Mesenchymal stem cell (in vitro differentiated cells and primary cell): ENCODE results near the gene PP2D1.

Experiments used
- DNase-seq: peaks from one replicate; pipeline ENCODE4 v3.0.0-alpha.2; 2013
- H2AFZ ChIP-seq: one replicate; pipeline ENCODE4 v1.6.1; 2013; ENCODE audit warnings: low read depth, mild to moderate bottlenecking, control low read depth, inconsistent platforms, low read length, moderate library complexity
- H2AK5ac ChIP-seq: 2 replicates; pipeline ENCODE4 v1.6.1; 2013; ENCODE audit warnings: low read length, moderate library complexity, mild to moderate bottlenecking, inconsistent platforms; ENCODE audit not compliant: severe bottlenecking
- H2BK120ac ChIP-seq: one replicate; pipeline ENCODE4 v1.6.1; 2013; ENCODE audit warnings: low read depth, mild to moderate bottlenecking, inconsistent platforms, low read length, moderate library complexity
- H2BK12ac ChIP-seq, 2 experiments: one replicate each; pipeline ENCODE4 v1.6.1; 2013; ENCODE audit warnings: inconsistent platforms in 2 of 2, low read length in 2 of 2, mild to moderate bottlenecking in 2 of 2, moderate library complexity in 2 of 2, control low read depth in 1 of 2
- H2BK15ac ChIP-seq: one replicate; pipeline ENCODE4 v1.6.1; 2013; ENCODE audit warnings: mild to moderate bottlenecking, low read depth, inconsistent platforms; ENCODE audit not compliant: poor library complexity, severe bottlenecking
- H2BK5ac ChIP-seq: 2 replicates; pipeline ENCODE4 v1.6.1; 2013; ENCODE audit warnings: low read depth, mild to moderate bottlenecking, low read length, control low read depth, inconsistent platforms; ENCODE audit not compliant: poor library complexity, severe bottlenecking
- H3K14ac ChIP-seq, 2 experiments: one replicate each; pipeline ENCODE4 v1.6.1; 2013; ENCODE audit warnings: inconsistent platforms in 2 of 2, low read length in 2 of 2, control low read depth in 1 of 2, mild to moderate bottlenecking in 1 of 2, moderate library complexity in 1 of 2
- H3K18ac ChIP-seq, 2 experiments: one replicate each; pipeline ENCODE4 v1.6.1; 2013; ENCODE audit warnings: inconsistent platforms in 2 of 2, low read length in 2 of 2, control low read depth in 1 of 2, low read depth in 1 of 2, mild to moderate bottlenecking in 1 of 2
- H3K23ac ChIP-seq, 2 experiments: one replicate each; pipeline ENCODE4 v1.6.1; 2013; ENCODE audit warnings: inconsistent platforms in 2 of 2, low read length in 2 of 2, mild to moderate bottlenecking in 2 of 2, moderate library complexity in 2 of 2, control low read depth in 1 of 2
- H3K27ac ChIP-seq: 2 replicates; pipeline ENCODE4 v1.5.1; 2013; ENCODE audit warnings: mild to moderate bottlenecking, moderate library complexity, low read length, control low read depth, inconsistent platforms; ENCODE audit not compliant: poor library complexity, severe bottlenecking
- H3K27me3 ChIP-seq, 2 experiments: 2 replicates each; pipeline versions ENCODE4 v1.6.1 to v1.7.0; 2013; ENCODE audit warnings: low read length in 2 of 2, mild to moderate bottlenecking in 2 of 2, moderate library complexity in 2 of 2, control low read depth in 1 of 2, inconsistent platforms in 1 of 2; ENCODE audit not compliant: control insufficient read depth in 1 of 2, insufficient read depth in 1 of 2
- H3K36me3 ChIP-seq, 2 experiments: 2 replicates each; pipeline versions ENCODE4 v1.6.1 to v1.7.0; 2013; ENCODE audit warnings: low read length in 2 of 2, control low read depth in 1 of 2, inconsistent platforms in 1 of 2, low read depth in 1 of 2, mild to moderate bottlenecking in 1 of 2; ENCODE audit not compliant: insufficient read depth in 2 of 2, control insufficient read depth in 1 of 2
- H3K4ac ChIP-seq, 2 experiments: one replicate each; pipeline ENCODE4 v1.6.1; 2013; ENCODE audit warnings: inconsistent platforms in 2 of 2, low read length in 2 of 2, mild to moderate bottlenecking in 2 of 2, moderate library complexity in 2 of 2, control low read depth in 1 of 2, low read depth in 1 of 2
- H3K4me1 ChIP-seq: 2 replicates; pipeline ENCODE4 v1.6.1; 2013; ENCODE audit warnings: low read depth, low read length, control low read depth; ENCODE audit not compliant: control insufficient read depth, insufficient read depth
- H3K4me2 ChIP-seq: 2 replicates; pipeline ENCODE4 v1.6.1; 2013; ENCODE audit warnings: low read length, mild to moderate bottlenecking, inconsistent platforms; ENCODE audit not compliant: poor library complexity, severe bottlenecking
- H3K4me3 ChIP-seq, 2 experiments: 2 replicates each; pipeline versions ENCODE4 v1.5.1 to v1.7.0; 2013; ENCODE audit warnings: low read length in 2 of 2, mild to moderate bottlenecking in 2 of 2, control low read depth in 1 of 2, low read depth in 1 of 2; ENCODE audit not compliant: insufficient read depth in 1 of 2
- H3K79me1 ChIP-seq: replicated peaks from 2 replicates; pipeline ENCODE4 v1.6.1; 2013; ENCODE audit warnings: mild to moderate bottlenecking, control low read depth, low read length, inconsistent platforms; ENCODE audit not compliant: poor library complexity, severe bottlenecking
- H3K9ac ChIP-seq: 2 replicates; pipeline ENCODE4 v1.7.0; 2013; ENCODE audit warnings: mild to moderate bottlenecking, low read length, moderate library complexity
- H3K9me3 ChIP-seq: 2 replicates; pipeline ENCODE4 v1.7.0; 2013; ENCODE audit warnings: mild to moderate bottlenecking, low read length; ENCODE audit not compliant: control insufficient read depth
- H4K8ac ChIP-seq: one replicate; pipeline ENCODE4 v1.6.1; 2013; ENCODE audit warnings: inconsistent platforms, mild to moderate bottlenecking, low read length, moderate library complexity
- H4K91ac ChIP-seq: one replicate; pipeline ENCODE4 v1.6.1; 2013; ENCODE audit warnings: mild to moderate bottlenecking, low read length, inconsistent platforms
- WGBS: methylation state at CpG from one replicate; pipeline ENCODE4 v1.1.7; 2013; ENCODE audit warnings: mixed read lengths; 5-methylcytosine and 5-hydroxymethylcytosine counted together

The PP2D1 gene

DNA sequence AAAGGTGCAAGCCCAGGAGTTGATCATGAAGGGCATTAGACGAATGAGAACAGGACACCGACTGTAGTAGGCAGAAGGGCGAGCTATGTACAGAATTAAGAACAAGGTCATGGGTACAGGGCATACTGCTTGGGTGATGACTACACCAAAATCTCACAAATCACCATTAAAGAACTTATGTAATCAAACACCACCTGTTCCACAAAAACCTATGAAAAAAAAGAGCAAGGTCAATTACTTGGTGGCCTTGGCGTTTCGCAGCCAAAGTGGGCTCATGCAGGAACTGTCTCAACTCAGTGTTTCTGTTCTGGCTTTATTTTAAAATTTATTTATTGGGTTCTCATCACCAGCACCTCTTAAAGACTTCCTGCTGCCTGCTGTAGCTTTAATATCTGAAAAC is 30.3 kb upstream of the PP2D1 start:
- no peak overlapping the region for H4K8ac ChIP-seq
- H2AFZ ChIP-seq = no peak overlapping the region
- no peak overlapping the region for H2BK5ac ChIP-seq
- no peaks in the 10 kb centered on the region for H3K9me3 ChIP-seq
- no peak overlapping the region for H3K18ac ChIP-seq
- no peak overlapping the region for H3K23ac ChIP-seq
- peaks cover 31% of the 10 kb centered on the region for H3K79me1 ChIP-seq
- H2BK15ac ChIP-seq = no peak overlapping the region
- no peak overlapping the region for H2BK120ac ChIP-seq
- WGBS = 72% methylated on average over 5 of the region's 5 CpGs
- no peaks in the 10 kb centered on the region for H3K27me3 ChIP-seq
- H3K9ac ChIP-seq = no peak overlapping the region
- no peaks in the 10 kb centered on the region for H3K36me3 ChIP-seq
- no peak overlapping the region for H2BK12ac ChIP-seq
- H3K14ac ChIP-seq = no peak overlapping the region
- no peak overlapping the region for H3K4me2 ChIP-seq
- H3K27ac ChIP-seq = no peak overlapping the region
- DNase-seq = no peak
- H3K4ac ChIP-seq = no peak overlapping the region
- H2AK5ac ChIP-seq = no peak overlapping the region
- no peak overlapping the region for H4K91ac ChIP-seq
- peaks cover 10% of the 10 kb centered on the region for H3K4me1 ChIP-seq
- H3K4me3 ChIP-seq = no peak overlapping the region

DNA sequence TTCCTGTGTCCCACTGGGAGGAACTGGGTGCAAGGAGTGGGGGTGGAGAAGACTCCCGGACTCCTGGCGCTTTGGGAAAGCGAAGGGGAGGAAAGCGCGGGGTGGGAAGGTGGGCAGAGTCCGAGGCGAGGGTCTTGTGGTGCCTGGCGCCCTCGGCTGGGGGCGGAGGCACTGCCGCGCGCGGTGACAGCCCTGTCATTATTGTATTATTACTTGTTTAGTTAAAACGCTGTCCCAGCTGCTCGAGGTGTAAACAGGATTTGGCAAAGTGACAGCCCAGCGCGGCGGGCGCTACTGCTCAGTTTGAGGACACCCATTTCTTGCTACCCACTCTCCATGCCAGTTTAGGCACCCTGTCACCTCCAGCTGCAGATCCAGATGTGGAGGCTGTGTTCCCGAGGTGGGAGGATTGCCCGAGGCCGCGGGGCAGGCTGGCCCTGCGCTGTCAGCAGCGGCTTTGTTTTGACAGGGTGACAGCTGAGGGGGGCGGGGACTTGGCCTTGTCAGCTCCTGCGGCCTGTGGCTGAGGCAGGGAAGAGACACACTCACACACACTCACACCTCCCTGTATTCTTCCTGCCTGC is 29.2 kb upstream of the PP2D1 start:
- Histone ChIP-seq H3K27ac (peak overlapping the region; percentile 31), H2BK5ac (no peak overlapping the region), H3K36me3 (no peaks in the 10 kb centered on the region), H3K4ac (peak overlapping the region in 1 of 2 experiments; percentile 35), H3K4me1 (peaks cover 10% of the 10 kb centered on the region), H3K9me3 (no peaks in the 10 kb centered on the region), H3K4me2 (peak overlapping the region; percentile 99), H3K4me3 (peak overlapping the region; percentile 90), H3K27me3 (no peaks in the 10 kb centered on the region), H3K14ac (peak overlapping the region in 1 of 2 experiments; percentile 71), H2BK12ac (no peak overlapping the region), H2BK15ac (no peak overlapping the region), H4K91ac (no peak overlapping the region), H3K23ac (no peak overlapping the region), H2AFZ (peak overlapping the region; percentile 6), H3K79me1 (peaks cover 23% of the 10 kb centered on the region), H2AK5ac (no peak overlapping the region), H3K18ac (peak overlapping the region in 1 of 2 experiments; percentile 61), H2BK120ac (no peak overlapping the region), H4K8ac (no peak overlapping the region), H3K9ac (peak overlapping the region; percentile 79)
- peak; percentile 73 for DNase-seq
- under 1% methylated on average over 21 of the region's 28 CpGs for WGBS

DNA sequence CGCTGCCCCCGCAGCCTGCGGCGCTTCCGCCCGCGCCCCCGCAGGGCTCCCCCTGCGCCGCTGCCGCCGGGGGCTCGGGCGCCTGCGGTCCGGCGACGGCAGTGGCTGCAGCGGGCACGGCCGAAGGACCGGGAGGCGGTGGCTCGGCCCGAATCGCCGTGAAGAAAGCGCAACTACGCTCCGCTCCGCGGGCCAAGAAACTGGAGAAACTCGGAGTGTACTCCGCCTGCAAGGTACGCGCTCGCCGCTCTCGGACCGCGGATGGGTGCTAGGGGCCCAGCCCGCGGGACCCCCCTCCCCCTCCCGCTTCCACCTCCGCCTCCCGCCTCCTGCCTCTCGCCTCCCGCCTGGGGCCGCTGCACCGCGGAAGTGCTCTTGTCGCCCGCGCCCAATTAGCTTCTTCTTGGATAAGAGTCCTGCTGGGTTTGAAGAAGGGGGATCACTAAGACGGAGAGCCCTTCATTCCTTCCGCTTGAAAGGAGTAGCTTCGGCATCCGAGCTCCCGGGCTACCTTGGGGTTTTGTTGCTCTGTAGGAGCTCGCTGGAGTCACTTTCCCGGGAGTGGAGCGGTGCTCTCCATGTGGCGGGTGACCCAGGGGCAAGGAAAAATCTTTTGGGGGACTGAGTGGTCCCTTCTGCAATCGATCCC is 28.6 kb upstream of the PP2D1 start:
- peak overlapping the region in 1 of 2 experiments; percentile 23 for H3K23ac ChIP-seq
- no peaks in the 10 kb centered on the region for H3K9me3 ChIP-seq
- no peaks in the 10 kb centered on the region for H3K27me3 ChIP-seq
- peak overlapping the region; percentile 78 for H4K91ac ChIP-seq
- DNase-seq = peak; percentile 86
- H3K4me3 ChIP-seq = peak overlapping the region; percentile 90
- peak overlapping the region; percentile 24 to 61 for H3K4ac ChIP-seq
- H2BK120ac ChIP-seq = peak overlapping the region; percentile 64
- H3K14ac ChIP-seq = no peak overlapping the region
- H3K79me1 ChIP-seq = peaks cover 18% of the 10 kb centered on the region
- peak overlapping the region; percentile 40 to 94 for H3K18ac ChIP-seq
- peak overlapping the region; percentile 33 for H2BK5ac ChIP-seq
- H3K36me3 ChIP-seq = no peaks in the 10 kb centered on the region
- H3K9ac ChIP-seq = peak overlapping the region; percentile 79
- H3K4me2 ChIP-seq = peak overlapping the region; percentile 99
- H4K8ac ChIP-seq = peak overlapping the region; percentile 60
- no peak overlapping the region for H2AK5ac ChIP-seq
- peak overlapping the region; percentile 60 for H3K27ac ChIP-seq
- H2BK12ac ChIP-seq = peak overlapping the region in 1 of 2 experiments; percentile 21
- peaks cover 10% of the 10 kb centered on the region for H3K4me1 ChIP-seq
- H2BK15ac ChIP-seq = peak overlapping the region; percentile 7
- H2AFZ ChIP-seq = peak overlapping the region; percentile 80
- WGBS = under 1% methylated on average over 33 of the region's 64 CpGs

DNA sequence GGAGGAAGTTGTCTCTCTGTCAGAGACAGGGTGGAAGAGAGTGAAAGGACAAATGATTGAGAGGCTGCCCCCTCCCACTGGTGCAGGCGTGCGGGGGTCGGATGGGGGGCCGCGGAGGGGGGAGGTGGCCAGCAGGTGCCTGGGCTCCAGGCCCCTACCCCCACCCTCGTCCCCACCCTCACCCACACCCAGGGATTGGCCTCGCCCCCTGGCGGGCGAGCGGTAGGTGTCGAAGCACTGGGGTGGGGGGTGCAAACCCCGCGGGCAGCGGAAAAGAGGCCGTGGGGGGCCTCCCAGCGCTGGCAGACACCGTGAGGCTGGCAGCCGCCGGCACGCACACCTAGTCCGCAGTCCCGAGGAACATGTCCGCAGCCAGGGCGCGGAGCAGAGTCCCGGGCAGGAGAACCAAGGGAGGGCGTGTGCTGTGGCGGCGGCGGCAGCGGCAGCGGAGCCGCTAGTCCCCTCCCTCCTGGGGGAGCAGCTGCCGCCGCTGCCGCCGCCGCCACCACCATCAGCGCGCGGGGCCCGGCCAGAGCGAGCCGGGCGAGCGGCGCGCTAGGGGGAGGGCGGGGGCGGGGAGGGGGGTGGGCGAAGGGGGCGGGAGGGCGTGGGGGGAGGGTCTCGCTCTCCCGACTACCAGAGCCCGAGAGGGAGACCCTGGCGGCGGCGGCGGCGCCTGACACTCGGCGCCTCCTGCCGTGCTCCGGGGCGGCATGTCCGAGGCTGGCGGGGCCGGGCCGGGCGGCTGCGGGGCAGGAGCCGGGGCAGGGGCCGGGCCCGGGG is 27.9 kb upstream of the PP2D1 start, which contains the start of gene KAT2B:
TSS of gene KAT2B (plus strand) at position 682 of the 783 bp plus-strand sequence. CDS start at position 714, 32 bp downstream.
- H3K23ac ChIP-seq = peak within 1 kb of the TSS in 1 of 2 experiments; percentile 23
- H3K9ac ChIP-seq = peak within 1 kb of the TSS; percentile 80
- H3K4me2 ChIP-seq = peak within 1 kb of the TSS; percentile 99
- peak; percentile 82 for DNase-seq
- H3K9me3 ChIP-seq = no peaks in the 10 kb centered on the region
- peaks cover 10% of the 10 kb centered on the region for H3K4me1 ChIP-seq
- peak within 1 kb of the TSS; percentile 60 for H4K8ac ChIP-seq
- no peak within 1 kb of the TSS for H2AK5ac ChIP-seq
- H3K27ac ChIP-seq = peak within 1 kb of the TSS; percentile 62
- H3K79me1 ChIP-seq = peaks cover 15% of the 10 kb centered on the region
- H3K27me3 ChIP-seq = no peaks in the 10 kb centered on the region
- peak within 1 kb of the TSS; percentile 64 for H2BK120ac ChIP-seq
- H2BK15ac ChIP-seq = peak within 1 kb of the TSS; percentile 80
- H2BK12ac ChIP-seq = peak within 1 kb of the TSS in 1 of 2 experiments; percentile 93
- H4K91ac ChIP-seq = peak within 1 kb of the TSS; percentile 94
- peak within 1 kb of the TSS; percentile 82 to 94 for H3K18ac ChIP-seq
- 3% methylated on average over 12 of the region's 75 CpGs for WGBS
- H2AFZ ChIP-seq = peak within 1 kb of the TSS; percentile 80
- peak within 1 kb of the TSS; percentile 74 for H2BK5ac ChIP-seq
- H3K4ac ChIP-seq = peak within 1 kb of the TSS; percentile 47 to 61
- H3K36me3 ChIP-seq = no peaks in the 10 kb centered on the region
- peak within 1 kb of the TSS; percentile 90 for H3K4me3 ChIP-seq
- H3K14ac ChIP-seq = no peak within 1 kb of the TSS
